ENCODE data around the gene CTNNA2.
A peak's percentile ranks its signal among the peaks of the same experiment; 100 is the strongest.
"Not testable (repeated sequence)": the region's sequence is repeated elsewhere in the genome, so short reads cannot be mapped to it uniquely, and the experiment has no call there.

Gene CTNNA2

DNA sequence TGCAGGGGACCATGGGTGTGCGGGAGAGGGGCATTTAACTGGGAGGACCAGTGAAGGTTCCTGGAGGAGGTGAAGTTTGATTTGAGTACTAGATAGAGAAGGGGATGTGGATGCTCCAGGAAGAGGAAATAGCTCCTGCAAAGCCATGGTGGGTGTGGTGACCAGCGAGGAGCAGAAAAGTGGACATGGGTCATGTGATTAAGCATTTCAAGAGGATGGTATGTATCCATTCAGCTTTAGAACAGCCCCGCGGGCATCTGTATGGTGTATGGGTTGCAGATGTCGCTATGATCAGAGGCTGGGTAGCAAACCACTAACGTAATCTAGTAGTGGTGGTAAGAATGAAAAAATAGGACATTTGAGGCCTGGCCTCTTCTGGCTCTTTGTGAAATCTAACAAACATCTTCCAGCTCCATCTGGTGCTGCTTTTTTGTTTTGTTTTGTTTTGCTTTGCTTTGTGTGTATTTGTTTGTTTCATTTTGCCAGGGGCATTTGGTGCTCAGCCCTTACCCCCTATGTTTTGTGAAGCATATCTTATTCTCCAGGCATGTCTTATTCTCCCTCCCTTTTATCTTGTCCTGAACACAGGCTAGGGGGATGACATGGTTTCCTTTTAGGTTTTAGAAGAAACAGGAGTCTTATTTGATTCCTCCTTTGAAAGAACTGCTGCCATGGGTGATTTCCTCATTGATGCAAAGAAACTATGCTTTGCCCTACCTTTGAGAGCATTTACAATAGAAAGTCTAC, 565.6 kb downstream of the CTNNA2 start:
- no peak for DNase-seq (ENCODE audit: low read depth)

GRCh38 chr2:80080957-80081356, 568.1 kb downstream of the CTNNA2 start:
- DNase-seq (ENCODE audit: low read depth): no peak

- DNase-seq (ENCODE audit: low read depth): peak; percentile 61
Observed at GRCh38 chr2:80086831-80087230, 574.0 kb downstream of the CTNNA2 start.

- DNase-seq (ENCODE audit: low read depth): no peak
Observed at GRCh38 chr2:80091237-80091636, 578.4 kb downstream of the CTNNA2 start.

GRCh38 chr2:80092474-80092873, 579.6 kb downstream of the CTNNA2 start:
- no peak for DNase-seq (ENCODE audit: low read depth)

- not testable (repeated sequence) for DNase-seq (ENCODE audit: low read depth)
Observed at GRCh38 chr2:80098503-80098902, 585.7 kb downstream of the CTNNA2 start.

GRCh38 chr2:80102026-80102425, 589.2 kb downstream of the CTNNA2 start:
- DNase-seq (ENCODE audit: low read depth): peak; percentile 74

DNA sequence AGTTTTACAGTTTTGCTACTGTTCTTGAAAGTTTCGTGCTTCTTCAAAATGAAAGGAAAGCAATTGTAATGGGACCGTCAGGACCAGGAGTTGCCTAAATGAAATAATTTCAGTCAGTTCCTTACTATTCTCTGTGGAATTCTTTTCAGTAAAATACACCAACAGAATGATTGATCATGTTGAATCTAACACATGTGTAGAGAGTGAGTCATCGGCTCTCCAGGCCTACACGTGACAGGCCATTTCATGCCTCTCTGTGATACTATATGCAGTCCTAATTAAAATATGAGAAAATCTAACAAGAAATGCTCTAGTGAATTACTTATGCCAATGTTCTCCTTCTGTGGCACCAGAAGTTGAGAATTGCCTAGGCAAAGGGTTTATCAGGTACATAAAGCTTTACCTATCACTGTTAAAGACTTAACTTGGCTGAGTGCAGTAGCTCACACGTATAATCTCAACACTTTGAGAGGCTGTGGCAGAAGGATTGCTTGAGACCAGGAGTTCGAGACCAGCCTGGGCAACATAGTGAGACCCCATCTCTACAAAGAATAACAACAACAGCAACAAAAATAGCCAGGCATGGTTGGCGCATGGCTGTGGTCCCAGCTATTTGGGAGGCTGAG, 592.3 kb downstream of the CTNNA2 start:
- peak; percentile 2 for DNase-seq (ENCODE audit: low read depth)

GRCh38 chr2:80111185-80111584, 598.3 kb downstream of the CTNNA2 start:
- no peak for DNase-seq (ENCODE audit: low read depth)

DNA sequence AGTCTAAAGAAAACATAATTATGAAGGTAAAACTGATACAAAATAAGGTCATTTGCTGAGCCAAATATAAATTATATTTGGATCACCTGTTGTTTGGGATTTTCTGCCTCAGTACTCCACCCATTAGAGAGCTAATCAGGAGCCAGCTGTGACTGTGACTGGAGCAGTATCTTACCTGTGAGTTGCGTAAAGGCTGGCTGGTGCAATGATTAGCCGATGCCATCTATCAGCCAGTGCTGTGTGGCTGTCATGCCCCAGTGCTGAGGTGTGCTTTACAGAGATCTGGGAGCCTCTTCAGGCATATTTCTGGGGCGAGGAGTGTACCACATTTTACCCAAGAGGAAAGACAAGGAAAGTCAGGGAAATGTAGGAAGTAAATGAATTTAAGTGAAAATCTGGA, 599.9 kb downstream of the CTNNA2 start:
- DNase-seq (ENCODE audit: low read depth): no peak

GRCh38 chr2:80113399-80113798, 600.5 kb downstream of the CTNNA2 start:
- no peak for DNase-seq (ENCODE audit: low read depth)

DNA sequence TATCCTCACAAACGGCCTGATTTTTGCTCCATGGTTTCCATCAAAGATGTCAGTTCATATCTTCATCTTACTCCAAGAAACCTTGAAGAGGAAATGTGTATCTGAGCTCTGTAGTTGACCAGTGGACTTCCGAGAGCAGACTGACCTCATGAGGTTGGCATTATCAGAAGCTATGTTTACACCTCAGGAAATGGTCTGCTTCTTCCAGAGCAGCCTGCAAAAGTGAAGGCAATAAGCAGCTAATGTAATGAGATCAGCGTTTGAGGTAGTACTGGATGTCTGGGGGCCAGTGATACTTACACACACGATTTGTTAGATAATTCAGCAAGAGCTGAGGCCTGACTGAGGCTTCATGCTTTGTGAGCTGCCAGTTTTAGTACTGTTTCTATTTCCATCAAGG, 602.0 kb downstream of the CTNNA2 start:
- DNase-seq (ENCODE audit: low read depth): no peak

GRCh38 chr2:80117401-80117800, 604.5 kb downstream of the CTNNA2 start:
- no peak for DNase-seq (ENCODE audit: low read depth)

DNA sequence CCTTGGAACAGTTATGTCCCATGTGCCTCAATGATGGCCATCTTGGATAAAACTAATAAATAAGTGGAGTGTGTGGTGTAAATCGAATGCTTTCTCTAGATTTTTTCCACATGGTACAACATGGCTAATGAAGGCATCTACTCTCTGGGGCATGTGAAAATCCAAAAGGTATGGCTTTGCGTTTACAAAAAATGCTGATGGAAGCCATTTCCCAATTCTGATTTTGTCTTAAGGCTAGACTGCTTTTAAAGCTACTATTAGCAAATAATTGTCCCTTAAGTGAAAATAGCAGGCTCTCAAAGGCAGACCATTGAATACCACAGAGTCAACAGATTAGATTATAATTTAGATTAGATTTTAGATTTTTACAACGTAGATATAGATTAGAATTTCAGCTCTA, 608.0 kb downstream of the CTNNA2 start:
- DNase-seq (ENCODE audit: low read depth): no peak

DNA sequence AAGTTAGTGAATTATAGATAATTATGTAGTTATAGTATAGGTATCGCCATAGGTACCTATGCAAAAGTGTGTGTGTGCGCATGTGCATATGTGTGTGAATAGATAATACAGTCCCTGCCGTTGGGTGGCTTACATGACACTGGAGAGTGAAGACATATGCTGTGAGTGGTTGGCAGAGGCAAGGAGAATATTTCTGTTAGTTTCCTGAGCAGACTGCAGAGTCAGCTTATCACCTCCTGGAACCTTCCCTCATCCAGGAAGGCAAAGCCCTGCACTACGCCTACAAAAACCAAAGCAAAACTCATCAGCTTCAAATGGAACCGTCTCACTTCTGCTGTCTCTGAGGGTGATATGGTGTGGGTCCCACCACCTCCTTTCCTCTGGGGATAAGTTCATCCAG, 609.8 kb downstream of the CTNNA2 start:
- DNase-seq (ENCODE audit: low read depth): no peak

DNA sequence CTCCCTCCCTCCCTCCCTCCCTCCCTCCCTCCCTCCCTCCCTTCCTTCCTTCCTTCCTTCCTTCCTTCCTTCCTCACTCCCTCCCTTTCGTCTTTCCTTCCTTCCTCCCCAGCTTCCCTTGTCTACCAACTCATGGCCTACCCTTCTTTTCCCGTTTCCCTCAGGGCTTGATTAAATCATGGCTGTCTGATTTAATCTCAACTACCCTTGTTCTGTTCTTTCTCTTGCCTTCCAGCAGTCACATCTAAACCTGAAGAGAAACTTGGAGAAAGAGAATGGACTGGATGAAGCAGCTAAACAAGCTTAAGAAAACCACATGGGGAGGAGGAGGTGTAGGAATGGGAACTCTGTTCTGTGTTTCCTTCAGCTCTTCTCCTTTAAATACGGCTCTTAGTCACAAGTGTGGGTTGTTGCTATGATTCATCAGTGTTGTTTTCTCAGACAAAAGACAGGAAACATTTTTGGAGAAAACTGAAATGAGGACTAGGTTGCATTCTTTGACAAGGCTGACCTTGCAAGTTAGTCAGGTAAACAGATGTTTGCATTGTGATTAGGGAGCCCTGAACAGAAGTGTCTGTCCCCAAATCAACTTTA, 613.8 kb downstream of the CTNNA2 start:
- peak; percentile 21 for DNase-seq (ENCODE audit: low read depth)

DNA sequence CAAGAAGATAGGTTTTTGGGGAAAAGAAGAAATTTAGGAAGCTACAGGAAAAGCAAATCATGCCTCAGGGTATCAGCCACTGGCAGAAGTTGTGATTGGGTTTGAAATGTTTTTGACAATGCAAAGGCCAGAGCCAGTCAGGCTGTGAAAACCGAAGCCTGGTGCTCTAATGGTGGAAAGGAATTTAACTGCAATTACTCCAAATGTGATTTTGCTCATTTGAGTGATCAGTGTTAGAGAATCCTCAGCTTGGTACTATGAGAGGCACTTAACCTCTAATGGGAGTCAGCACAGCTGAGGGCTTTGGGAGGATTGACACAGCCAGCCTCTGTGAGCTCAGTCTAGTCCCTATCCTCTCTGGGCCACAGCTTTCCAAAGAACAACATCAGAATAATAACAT, 615.2 kb downstream of the CTNNA2 start:
- DNase-seq (ENCODE audit: low read depth): no peak

DNA sequence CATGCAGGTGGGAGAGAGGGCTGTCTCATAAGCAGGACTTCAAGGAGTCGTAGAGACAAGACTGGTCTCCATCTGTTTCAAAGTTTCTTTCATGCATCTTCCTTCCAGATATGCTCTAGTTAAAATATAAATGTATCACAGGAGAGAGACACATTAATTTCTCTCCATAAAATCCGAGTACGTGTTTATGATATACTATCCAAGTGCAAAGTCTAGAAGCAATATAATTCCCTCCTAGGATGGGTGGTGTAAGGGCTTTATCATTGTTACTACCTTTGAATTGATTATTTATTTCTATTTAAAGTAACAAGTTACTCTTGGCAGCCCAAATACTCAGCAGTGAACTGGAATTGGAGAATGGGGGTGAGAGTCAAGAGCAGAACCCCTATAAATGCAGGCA, 619.4 kb downstream of the CTNNA2 start:
- no peak for DNase-seq (ENCODE audit: low read depth)

GRCh38 chr2:80135001-80135400, 622.1 kb downstream of the CTNNA2 start:
- DNase-seq (ENCODE audit: low read depth): no peak

GRCh38 chr2:80136338-80136737, 623.5 kb downstream of the CTNNA2 start:
- no peak for DNase-seq (ENCODE audit: low read depth)

- no peak for DNase-seq (ENCODE audit: low read depth)
Observed at GRCh38 chr2:80139001-80139400, 626.1 kb downstream of the CTNNA2 start.

DNA sequence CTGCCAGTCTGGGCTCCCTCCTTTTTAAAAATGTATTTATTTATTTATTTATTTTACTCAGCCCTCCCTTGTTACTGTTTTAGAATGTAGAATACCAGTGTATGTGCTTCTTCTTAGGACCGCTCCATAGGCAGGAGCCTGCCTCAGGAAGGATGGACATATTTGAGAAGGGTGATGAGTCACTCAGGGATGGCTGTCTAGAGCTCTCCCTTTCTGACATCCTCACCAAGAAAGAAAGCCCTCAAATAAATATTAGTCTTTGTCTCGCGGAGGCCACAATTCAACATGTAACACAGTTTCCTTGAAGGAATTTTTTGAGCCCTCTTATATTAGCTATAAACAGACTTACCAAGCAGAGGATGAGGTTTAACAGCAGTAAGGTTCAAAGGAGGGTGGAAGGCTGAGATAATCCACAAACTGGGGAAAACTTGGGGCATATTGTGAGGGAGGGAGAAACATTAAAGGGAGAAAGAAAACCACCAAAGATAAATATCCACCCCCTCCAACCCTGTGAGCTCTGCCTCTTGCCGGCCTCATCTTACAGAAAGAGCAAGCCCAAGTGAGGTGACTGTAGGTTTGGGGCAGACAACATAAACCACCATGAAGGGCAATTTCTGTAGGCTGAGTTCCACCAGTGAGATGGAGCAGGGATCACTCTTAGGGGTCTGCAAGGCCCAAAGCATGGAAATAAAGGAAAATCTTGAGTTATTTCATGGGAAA, 628.3 kb downstream of the CTNNA2 start:
- DNase-seq (ENCODE audit: low read depth): no peak

DNA sequence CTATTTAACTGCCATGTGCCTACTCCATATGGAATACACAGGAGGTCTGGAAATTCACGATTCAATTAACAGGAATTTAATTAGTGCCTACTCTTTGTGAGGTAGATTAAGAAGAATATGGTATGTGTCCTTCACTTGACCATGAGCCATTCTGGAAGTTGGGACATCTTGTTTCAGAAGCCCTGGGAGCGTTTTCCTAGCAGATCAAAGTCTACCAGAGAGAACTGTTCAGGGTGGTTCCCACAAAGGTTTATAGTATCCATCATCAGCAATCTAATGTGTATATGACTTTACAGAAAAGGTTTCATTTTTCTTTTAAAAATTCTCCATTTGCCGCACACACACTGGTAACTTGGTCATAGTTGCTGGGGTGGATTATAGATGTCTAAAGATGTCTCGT, 632.6 kb downstream of the CTNNA2 start:
- DNase-seq (ENCODE audit: low read depth): no peak
